Medulla oblongata (tissue), 1 donor: ENCODE results near the gene HMGN4.

Experiments
- DNase-seq: peaks from one replicate; pipeline ENCODE4 v3.0.0-alpha.2; 2015; ENCODE audit errors: extremely low spot score

The HMGN4 gene

GRCh38 chr6:26577720-26578072, 39.5 kb downstream of the HMGN4 start:
- DNase-seq = no peak

GRCh38 chr6:26578279-26578678, 40.1 kb downstream of the HMGN4 start:
- no peak for DNase-seq

GRCh38 chr6:26578741-26579140, 40.6 kb downstream of the HMGN4 start:
- DNase-seq = no peak

- no peak for DNase-seq
Measured at GRCh38 chr6:26581164-26581915, 43.2 kb downstream of the HMGN4 start.

GRCh38 chr6:26588965-26589364, 50.8 kb downstream of the HMGN4 start:
- DNase-seq = no peak

GRCh38 chr6:26592649-26593048, 54.5 kb downstream of the HMGN4 start:
- no peak for DNase-seq

GRCh38 chr6:26593278-26594130, 55.3 kb downstream of the HMGN4 start:
- no peak for DNase-seq

GRCh38 chr6:26594131-26594498, 55.9 kb downstream of the HMGN4 start:
- DNase-seq = no peak

- DNase-seq = peak; percentile 60
Measured at GRCh38 chr6:26594730-26595632, 56.8 kb downstream of the HMGN4 start.

GRCh38 chr6:26595669-26596269, 57.6 kb downstream of the HMGN4 start:
- DNase-seq = peak; percentile 96
